ENCODE results near the gene LRRC74B.

The LRRC74B gene

DNA sequence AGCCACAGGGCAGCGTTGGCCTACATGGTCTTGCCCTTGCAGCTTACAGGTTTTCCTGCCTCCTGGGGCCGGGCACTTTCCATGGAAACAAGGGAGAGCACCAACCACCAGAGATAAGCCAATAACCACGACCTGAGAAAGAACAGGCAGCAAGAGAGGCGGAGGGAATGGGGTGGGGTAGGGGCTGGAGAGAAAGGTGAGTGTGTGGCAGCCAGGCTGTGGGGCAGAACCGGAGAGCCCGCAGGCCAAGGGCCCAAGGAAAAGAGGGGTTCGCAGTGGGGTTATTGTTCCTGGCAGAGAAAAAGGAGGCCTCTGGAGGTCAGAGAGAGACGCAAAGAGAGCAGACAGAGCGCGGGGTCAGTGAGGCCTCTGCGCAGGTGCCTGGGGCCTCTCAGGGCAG lies 33.2 kb downstream of the LRRC74B start:
- TF ChIP-seq, protein P1, sequence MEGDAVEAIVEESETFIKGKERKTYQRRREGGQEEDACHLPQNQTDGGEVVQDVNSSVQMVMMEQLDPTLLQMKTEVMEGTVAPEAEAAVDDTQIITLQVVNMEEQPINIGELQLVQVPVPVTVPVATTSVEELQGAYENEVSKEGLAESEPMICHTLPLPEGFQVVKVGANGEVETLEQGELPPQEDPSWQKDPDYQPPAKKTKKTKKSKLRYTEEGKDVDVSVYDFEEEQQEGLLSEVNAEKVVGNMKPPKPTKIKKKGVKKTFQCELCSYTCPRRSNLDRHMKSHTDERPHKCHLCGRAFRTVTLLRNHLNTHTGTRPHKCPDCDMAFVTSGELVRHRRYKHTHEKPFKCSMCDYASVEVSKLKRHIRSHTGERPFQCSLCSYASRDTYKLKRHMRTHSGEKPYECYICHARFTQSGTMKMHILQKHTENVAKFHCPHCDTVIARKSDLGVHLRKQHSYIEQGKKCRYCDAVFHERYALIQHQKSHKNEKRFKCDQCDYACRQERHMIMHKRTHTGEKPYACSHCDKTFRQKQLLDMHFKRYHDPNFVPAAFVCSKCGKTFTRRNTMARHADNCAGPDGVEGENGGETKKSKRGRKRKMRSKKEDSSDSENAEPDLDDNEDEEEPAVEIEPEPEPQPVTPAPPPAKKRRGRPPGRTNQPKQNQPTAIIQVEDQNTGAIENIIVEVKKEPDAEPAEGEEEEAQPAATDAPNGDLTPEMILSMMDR (IDR thresholded peaks at IDR 0.05; ENCODE audit: low read length): no peak
- TF ChIP-seq EZH2 (IDR thresholded peaks at IDR 0.05; ENCODE audit: borderline replicate concordance, low read length): no peak
- Histone ChIP-seq H3K9ac (ENCODE audit: low read length) (no peak overlapping the region), H3K4me2 (ENCODE audit: low read length) (no peak overlapping the region), H4K20me1 (ENCODE audit: insufficient read depth, low read length) (no peaks in the 10 kb centered on the region), H3K9me2 (ENCODE audit: low read depth, low read length) (no peaks in the 10 kb centered on the region), H3K9me3 (ENCODE audit: low read length) (no peaks in the 10 kb centered on the region), H3K27me3 (ENCODE audit: insufficient read depth, low read length) (no peaks in the 10 kb centered on the region; the same call in 1 of the 2 replicates), H3K36me3 (ENCODE audit: insufficient read depth, low read length) (no peaks in the 10 kb centered on the region), H3K4me1 (ENCODE audit: insufficient read depth, low read length, severe bottlenecking) (no peaks in the 10 kb centered on the region), H2AFZ (ENCODE audit: low read length) (no peak overlapping the region), H3K4me3 (ENCODE audit: low read depth, low read length, poor library complexity, severe bottlenecking) (no peak overlapping the region), H3K79me2 (ENCODE audit: insufficient read depth, low read length) (no peaks in the 10 kb centered on the region), H3F3A (ENCODE audit: insufficient read depth, low read length) (no peaks in the 10 kb centered on the region), H3K27ac (ENCODE audit: low read depth, low read length, poor library complexity, severe bottlenecking) (no peak overlapping the region)

DNA sequence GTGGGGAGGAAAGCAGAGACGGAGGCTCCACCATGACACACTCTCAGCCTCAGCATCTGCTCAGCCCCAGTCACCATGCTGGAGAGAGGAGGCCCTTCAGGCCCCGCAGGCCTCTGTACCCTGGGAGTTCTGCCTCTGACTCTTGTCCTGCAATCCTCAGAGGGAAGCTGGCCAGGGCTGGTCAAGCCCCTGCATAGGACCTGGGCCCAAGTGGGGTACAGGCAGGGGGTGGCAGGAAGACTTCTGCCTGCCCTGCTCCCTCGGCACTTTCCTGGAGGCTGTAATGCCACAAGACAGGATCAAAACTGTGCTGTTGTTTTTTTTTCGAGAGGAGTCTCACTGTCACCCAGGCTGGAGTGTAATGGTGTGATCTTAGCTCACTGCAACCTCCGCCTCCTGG lies 33.7 kb downstream of the LRRC74B start:
- TF ChIP-seq EZH2 (IDR thresholded peaks at IDR 0.05; ENCODE audit: borderline replicate concordance, low read length): no peak
- TF ChIP-seq, protein P1 (IDR thresholded peaks at IDR 0.05; ENCODE audit: low read length): no peak
- H3K4me1 ChIP-seq (ENCODE audit: insufficient read depth, low read length, severe bottlenecking): no peaks in the 10 kb centered on the region

DNA sequence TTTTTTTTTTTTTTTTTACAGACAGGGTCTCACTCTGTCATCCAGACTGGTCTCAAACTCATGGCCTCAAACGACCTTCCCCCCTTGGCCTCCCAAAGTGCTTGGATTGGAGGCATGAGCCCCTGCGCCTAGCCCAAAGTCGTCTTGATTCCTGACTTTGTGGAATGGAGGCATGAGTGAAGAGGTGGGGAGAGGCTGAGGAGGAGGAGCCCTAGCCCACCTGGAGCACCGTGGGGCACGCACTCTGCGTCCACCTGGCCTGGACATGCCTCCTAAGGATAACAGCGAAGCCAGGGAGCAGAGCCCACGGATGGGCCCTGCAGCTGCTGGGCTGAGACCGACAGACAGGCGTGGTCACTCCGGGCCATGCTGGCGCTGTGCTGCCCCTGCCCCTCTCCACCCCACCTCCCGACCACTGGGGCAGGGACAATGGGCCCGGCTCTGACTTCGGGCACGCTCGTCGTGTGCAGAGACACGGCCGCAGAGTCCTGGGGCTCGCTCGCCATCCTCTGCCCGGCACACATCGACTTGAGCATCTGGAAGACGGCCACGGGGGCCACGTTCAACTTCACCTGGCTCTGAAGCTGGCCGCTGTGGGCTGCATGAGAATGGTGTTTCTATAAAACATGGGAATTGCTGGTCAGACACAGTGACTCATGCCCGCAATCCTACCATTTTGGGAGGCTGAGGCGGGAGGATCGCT lies 34.8 kb downstream of the LRRC74B start:
- no peak for TF ChIP-seq EZH2 (IDR thresholded peaks at IDR 0.05; ENCODE audit: borderline replicate concordance, low read length)
- TF ChIP-seq, protein P1 (IDR thresholded peaks at IDR 0.05; ENCODE audit: low read length): no peak
- H3K27ac ChIP-seq (ENCODE audit: low read depth, low read length, poor library complexity, severe bottlenecking): no peak overlapping the region
- no peak overlapping the region for H2AFZ ChIP-seq (ENCODE audit: low read length)
- no peaks in the 10 kb centered on the region for H3K79me2 ChIP-seq (ENCODE audit: insufficient read depth, low read length)
- H4K20me1 ChIP-seq (ENCODE audit: insufficient read depth, low read length): no peaks in the 10 kb centered on the region
- H3K9me2 ChIP-seq (ENCODE audit: low read depth, low read length): no peaks in the 10 kb centered on the region
- H3K9me3 ChIP-seq (ENCODE audit: low read length): no peaks in the 10 kb centered on the region
- peaks cover 4% of the 10 kb centered on the region; the same call in 1 of the 2 replicates for H3K27me3 ChIP-seq (ENCODE audit: insufficient read depth, low read length)
- no peaks in the 10 kb centered on the region for H3K4me1 ChIP-seq (ENCODE audit: insufficient read depth, low read length, severe bottlenecking)
- no peak overlapping the region for H3K4me3 ChIP-seq (ENCODE audit: low read depth, low read length, poor library complexity, severe bottlenecking)
- H3K4me2 ChIP-seq (ENCODE audit: low read length): no peak overlapping the region
- H3K9ac ChIP-seq (ENCODE audit: low read length): no peak overlapping the region
- H3K36me3 ChIP-seq (ENCODE audit: insufficient read depth, low read length): no peaks in the 10 kb centered on the region
- no peaks in the 10 kb centered on the region for H3F3A ChIP-seq (ENCODE audit: insufficient read depth, low read length)

More for the DNA sequence above, 33.7 kb downstream of the LRRC74B start:
- Histone ChIP-seq H2AFZ (ENCODE audit: low read length) (no peak overlapping the region), H3K9ac (ENCODE audit: low read length) (no peak overlapping the region), H3K36me3 (ENCODE audit: insufficient read depth, low read length) (no peaks in the 10 kb centered on the region), H3K79me2 (ENCODE audit: insufficient read depth, low read length) (no peaks in the 10 kb centered on the region), H3K27me3 (ENCODE audit: insufficient read depth, low read length) (peaks cover 2% of the 10 kb centered on the region; the same call in 1 of the 2 replicates), H3K4me2 (ENCODE audit: low read length) (no peak overlapping the region), H3F3A (ENCODE audit: insufficient read depth, low read length) (no peaks in the 10 kb centered on the region), H3K27ac (ENCODE audit: low read depth, low read length, poor library complexity, severe bottlenecking) (no peak overlapping the region), H4K20me1 (ENCODE audit: insufficient read depth, low read length) (no peaks in the 10 kb centered on the region), H3K9me2 (ENCODE audit: low read depth, low read length) (no peaks in the 10 kb centered on the region), H3K4me3 (ENCODE audit: low read depth, low read length, poor library complexity, severe bottlenecking) (no peak overlapping the region), H3K9me3 (ENCODE audit: low read length) (no peaks in the 10 kb centered on the region)
